Measurements from ENCODE around the gene IGSF23. TPM values are rescaled to one million over a fixed set of nuclear protein-coding genes. Genes with fewer than 3 reads are reported as not detected.

The IGSF23 gene, protein sequence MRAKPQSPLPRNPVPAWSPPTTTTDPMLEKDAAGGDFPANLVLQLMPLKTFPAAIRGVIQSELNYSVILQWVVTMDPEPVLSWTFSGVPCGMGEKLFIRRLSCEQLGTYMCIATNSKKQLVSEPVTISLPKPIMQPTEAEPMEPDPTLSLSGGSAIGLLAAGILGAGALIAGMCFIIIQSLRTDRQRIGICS
- total RNA-seq (2014; rRNA removed; shearing (Covaris generic)), result not detected in 2 replicates
- 0.63 and 0.79 TPM in 2 replicates for polyA plus RNA-seq (2016; fragmentation: Nextera tagmentation; extraction: Ambion mirVana)

DNA sequence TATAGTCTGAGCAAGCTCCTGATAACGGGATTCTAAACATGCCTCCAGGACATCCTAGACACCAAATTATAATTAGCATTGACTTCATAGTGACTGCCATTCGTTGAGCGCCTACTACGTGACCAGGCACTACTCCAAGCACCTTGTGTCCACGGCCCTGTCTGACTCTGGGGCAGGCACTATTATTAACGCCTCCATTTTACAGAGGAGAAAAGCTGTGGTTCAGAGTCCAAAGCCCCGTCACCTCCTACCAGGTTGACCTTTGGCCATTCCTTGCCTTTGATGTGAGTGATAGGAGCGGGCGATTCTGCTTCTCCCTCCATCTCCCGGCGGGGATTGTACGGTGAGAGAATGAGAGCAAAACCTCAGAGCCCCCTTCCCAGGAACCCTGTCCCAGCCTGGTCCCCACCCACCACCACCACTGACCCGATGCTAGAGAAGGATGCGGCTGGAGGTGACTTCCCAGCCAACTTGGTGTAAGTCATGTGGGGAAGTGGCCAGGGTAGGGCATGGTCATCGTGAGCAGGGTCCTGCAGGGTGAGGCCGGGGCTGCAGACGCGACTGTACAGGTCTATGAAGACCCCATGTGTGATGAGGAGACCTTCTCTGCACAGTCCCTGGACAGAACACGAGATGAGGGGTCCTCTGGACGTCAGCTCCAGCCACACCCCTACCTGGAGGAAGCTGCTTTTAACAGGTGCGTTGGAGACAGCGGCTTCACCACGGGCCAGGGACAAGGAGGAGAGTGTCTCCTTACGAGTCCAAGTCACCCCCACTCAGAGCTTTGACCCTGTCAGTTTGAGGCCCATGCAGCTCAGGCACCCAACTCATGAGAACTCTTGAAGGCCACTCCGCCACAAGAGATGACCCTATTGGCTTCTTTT is at the start of gene IGSF23:
Gene IGSF23 (plus strand): TSS at position 269 of the 884 bp plus-strand sequence. CDS start 83 bp downstream, at position 352.
- WGBS, 2 experiments (ENCODE audit: low coverage in 1 of 2, low lambda C conversion rate in 2 of 2, missing lambda C conversion rate in 2 of 2), result 82 to 83% methylated on average over 24 to 25 of the region's 25 CpGs
- Histone ChIP-seq H3K9me3 (ENCODE audit: low read depth) (no peaks in the 10 kb centered on the region), H2AFZ (no peak within 1 kb of the TSS), H3K9ac (no peak within 1 kb of the TSS), H3K27ac (no peak within 1 kb of the TSS), H3K4me3 (no peak within 1 kb of the TSS), H3K4me2 (ENCODE audit: unreplicated experiment) (no peak within 1 kb of the TSS), H3K36me3 (ENCODE audit: low read depth) (no peaks in the 10 kb centered on the region), H3F3A (ENCODE audit: insufficient read depth) (no peaks in the 10 kb centered on the region), H4K20me1 (ENCODE audit: insufficient read depth) (no peaks in the 10 kb centered on the region), H3K9me2 (ENCODE audit: insufficient read depth) (no peaks in the 10 kb centered on the region), H3K79me2 (ENCODE audit: insufficient read depth) (no peaks in the 10 kb centered on the region), H3K27me3 (replicated peaks; ENCODE audit: insufficient read depth) (no peaks in the 10 kb centered on the region), H3K4me1 (ENCODE audit: insufficient read depth) (peaks cover 2% of the 10 kb centered on the region; the same call in 1 of the 2 replicates)
- DNase-seq, result no peak
- in situ Hi-C loops (cut with MboI), result no loop called here
- TF ChIP-seq EZH2 (IDR thresholded peaks at IDR 0.05; ENCODE audit: insufficient read depth, poor library complexity, severe bottlenecking) (no peak), EZH2phosphoT487 (IDR thresholded peaks at IDR 0.05; ENCODE audit: insufficient read depth, low read depth) (no peak)

DNA sequence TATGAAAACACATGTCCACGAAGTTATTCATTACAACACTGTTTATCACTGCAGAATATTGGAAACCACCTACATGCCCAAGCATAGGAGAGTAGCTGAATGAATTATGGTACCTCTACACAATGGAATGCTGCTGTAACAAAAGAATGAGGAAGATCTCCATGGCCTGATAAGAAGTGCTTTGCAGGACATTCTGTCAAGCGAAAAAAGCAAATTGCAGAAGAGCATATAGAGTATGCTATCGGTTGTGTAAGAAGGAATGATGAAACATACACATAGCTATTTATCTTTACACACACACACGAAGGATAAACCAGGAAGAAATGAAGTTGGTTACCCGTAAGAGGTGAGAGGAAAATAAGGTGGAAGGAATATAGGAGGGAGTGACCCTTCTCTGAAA is 46.4 kb upstream of the IGSF23 start:
- Histone ChIP-seq H3K4me1 (ENCODE audit: insufficient read depth) (no peaks in the 10 kb centered on the region), H3K27me3 (replicated peaks; ENCODE audit: insufficient read depth) (peaks cover 36% of the 10 kb centered on the region; the same call in 1 of the 2 replicates), H2AFZ (no peak overlapping the region), H3K27ac (no peak overlapping the region), H3K9ac (no peak overlapping the region), H3K9me2 (ENCODE audit: insufficient read depth) (no peaks in the 10 kb centered on the region), H3K79me2 (ENCODE audit: insufficient read depth) (no peaks in the 10 kb centered on the region), H3K36me3 (ENCODE audit: low read depth) (no peaks in the 10 kb centered on the region), H3K4me3 (no peak overlapping the region), H3K9me3 (ENCODE audit: low read depth) (no peaks in the 10 kb centered on the region), H4K20me1 (ENCODE audit: insufficient read depth) (no peaks in the 10 kb centered on the region), H3F3A (ENCODE audit: insufficient read depth) (no peaks in the 10 kb centered on the region), H3K4me2 (ENCODE audit: unreplicated experiment) (no peak overlapping the region)
- TF ChIP-seq EZH2 (IDR thresholded peaks at IDR 0.05; ENCODE audit: insufficient read depth, poor library complexity, severe bottlenecking), result no peak
- in situ Hi-C loops (cut with MboI), result loop anchor here (10.0 kb wide), 1 partner anchor 268 kb away; no protein-coding TSS in a partner anchor
- DNase-seq, result no peak
- WGBS, 2 experiments (ENCODE audit: low coverage in 1 of 2, low lambda C conversion rate in 2 of 2, missing lambda C conversion rate in 2 of 2), result 46 to 58% methylated on average over 5 of the region's 5 CpGs

DNA sequence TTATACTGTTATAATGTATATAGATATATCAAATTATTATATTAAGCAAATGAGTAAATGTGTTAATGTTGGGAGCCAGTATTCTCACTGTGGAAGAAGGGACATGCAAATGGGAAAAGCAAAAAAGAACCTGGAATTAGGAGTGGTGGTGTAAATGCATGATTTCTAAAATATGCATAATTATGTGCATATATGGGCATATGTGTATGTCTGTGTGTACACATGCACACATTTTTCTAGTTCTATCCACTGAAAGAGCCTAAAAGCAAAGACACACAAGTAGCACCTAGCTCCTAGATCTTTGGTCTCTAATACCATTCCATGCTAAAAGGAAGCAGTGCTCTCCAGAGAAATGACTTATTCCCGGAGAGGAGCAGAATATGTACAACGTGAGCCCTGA is 45.6 kb upstream of the IGSF23 start:
- 53 to 57% methylated on average over 2 of the region's 2 CpGs for WGBS, 2 experiments (ENCODE audit: low coverage in 1 of 2, low lambda C conversion rate in 2 of 2, missing lambda C conversion rate in 2 of 2)
- Histone ChIP-seq H2AFZ (no peak overlapping the region), H3K9ac (no peak overlapping the region), H3K79me2 (ENCODE audit: insufficient read depth) (no peaks in the 10 kb centered on the region), H3K27me3 (replicated peaks; ENCODE audit: insufficient read depth) (peaks cover 36% of the 10 kb centered on the region; the same call in 1 of the 2 replicates), H4K20me1 (ENCODE audit: insufficient read depth) (no peaks in the 10 kb centered on the region), H3K4me2 (ENCODE audit: unreplicated experiment) (no peak overlapping the region), H3K4me1 (ENCODE audit: insufficient read depth) (no peaks in the 10 kb centered on the region), H3K27ac (no peak overlapping the region), H3K9me3 (ENCODE audit: low read depth) (no peaks in the 10 kb centered on the region), H3F3A (ENCODE audit: insufficient read depth) (no peaks in the 10 kb centered on the region), H3K4me3 (no peak overlapping the region), H3K9me2 (ENCODE audit: insufficient read depth) (no peaks in the 10 kb centered on the region), H3K36me3 (ENCODE audit: low read depth) (no peaks in the 10 kb centered on the region)
- TF ChIP-seq EZH2phosphoT487 (IDR thresholded peaks at IDR 0.05; ENCODE audit: insufficient read depth, low read depth) (no peak), EZH2 (IDR thresholded peaks at IDR 0.05; ENCODE audit: insufficient read depth, poor library complexity, severe bottlenecking) (no peak)
- in situ Hi-C loops (cut with MboI), result loop anchor here (10.0 kb wide), 1 partner anchor 267 kb away; no protein-coding TSS in a partner anchor
- DNase-seq, result no peak

DNA sequence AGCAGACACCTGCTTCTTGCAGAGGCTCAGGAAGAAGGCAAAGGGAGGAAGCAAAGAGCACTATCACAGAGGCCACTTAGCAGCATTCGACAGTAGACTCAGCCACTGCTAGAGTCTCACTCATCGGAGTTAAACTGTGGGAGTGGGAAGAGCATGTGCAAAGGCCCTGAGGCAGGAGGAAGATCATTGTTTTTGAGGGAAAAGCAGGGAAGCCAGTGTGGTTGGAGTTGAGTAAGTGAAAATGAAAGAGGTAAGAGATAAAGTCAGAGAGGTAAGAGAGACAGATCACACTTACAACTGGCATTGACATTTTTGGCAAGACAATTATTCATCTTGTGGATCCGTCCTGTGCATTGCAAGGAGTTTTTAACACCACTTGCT is 42.8 kb upstream of the IGSF23 start:
- H3K4me3 ChIP-seq, result no peak overlapping the region

More for the DNA sequence above, 42.8 kb upstream of the IGSF23 start:
- H3K27me3 ChIP-seq (replicated peaks; ENCODE audit: insufficient read depth), result peaks cover 34% of the 10 kb centered on the region; the same call in 1 of the 2 replicates
- WGBS, 2 experiments (ENCODE audit: low coverage in 1 of 2, low lambda C conversion rate in 2 of 2, missing lambda C conversion rate in 2 of 2), result 4 to 8% methylated on average over 3 of the region's 3 CpGs
- no peaks in the 10 kb centered on the region for H3K4me1 ChIP-seq (ENCODE audit: insufficient read depth)
- DNase-seq, result no peak
- H3K27ac ChIP-seq, result no peak overlapping the region
- no peaks in the 10 kb centered on the region for H3K79me2 ChIP-seq (ENCODE audit: insufficient read depth)
- no peaks in the 10 kb centered on the region for H3F3A ChIP-seq (ENCODE audit: insufficient read depth)
- no peak for TF ChIP-seq EZH2 (IDR thresholded peaks at IDR 0.05; ENCODE audit: insufficient read depth, poor library complexity, severe bottlenecking)
- no peak for TF ChIP-seq EZH2phosphoT487 (IDR thresholded peaks at IDR 0.05; ENCODE audit: insufficient read depth, low read depth)
- H4K20me1 ChIP-seq (ENCODE audit: insufficient read depth), result no peaks in the 10 kb centered on the region
- no peaks in the 10 kb centered on the region for H3K36me3 ChIP-seq (ENCODE audit: low read depth)
- no peaks in the 10 kb centered on the region for H3K9me3 ChIP-seq (ENCODE audit: low read depth)
- no peak overlapping the region for H3K9ac ChIP-seq
- H2AFZ ChIP-seq, result no peak overlapping the region
- H3K4me2 ChIP-seq (ENCODE audit: unreplicated experiment), result no peak overlapping the region
- in situ Hi-C loops (cut with MboI), result loop anchor here (5.0 kb wide), 1 partner anchor 87 kb away; no protein-coding TSS in a partner anchor
- H3K9me2 ChIP-seq (ENCODE audit: insufficient read depth), result no peaks in the 10 kb centered on the region

Measured in GM23248 (cell line).